Endothelial cell of umbilical vein (primary cell): ENCODE measurements around the gene CD47. TPM values are rescaled to one million over a fixed set of nuclear protein-coding genes. Genes with fewer than 3 reads are reported as not detected.

Source experiments
- BruUV-seq: library from RNA; stranded (reverse); fragments of 400-500 nt; replicated peaks from 2 replicates; lab custom pipeline; 2021; lab: Mats Ljungman, UMichigan
- CTCF ChIA-PET: fragments of 300-600, 350-600 bp; sonication (Branson Sonifier 250); formaldehyde crosslinking; loops from one replicate; lab custom pipeline; 2021; ENCODE audit warnings: antibody characterized with exemption, inconsistent platforms; lab: Charles Lee
- POLR2A ChIA-PET: fragments of 300-600, 350-600 bp; sonication (Branson Sonifier 250); formaldehyde crosslinking; loops from one replicate; lab custom pipeline; 2021; ENCODE audit warnings: antibody characterized with exemption, inconsistent platforms; lab: Charles Lee
- DNase-seq: peaks from one replicate; pipeline ENCODE4 v3.0.0-alpha.2; 2011; ENCODE audit warnings: low read depth, low spot score
- FAIRE-seq: peaks from 2 replicates; lab custom pipeline; 2011; peaks lifted over from hg19 to GRCh38; lab: Jason Lieb, UNC
- H2AFZ ChIP-seq: 2 replicates; pipeline ENCODE4 v1.6.0; 2012; ENCODE audit warnings: low read depth, low read length, control low read depth, inconsistent platforms
- H3K27ac ChIP-seq: 2 replicates; pipeline ENCODE4 v1.5.1; 2011; ENCODE audit warnings: low read depth, mild to moderate bottlenecking, control low read depth, low read length, moderate library complexity; ENCODE audit not compliant: insufficient read depth
- H3K27me3 ChIP-seq, 2 experiments: 2 replicates each; pipeline versions ENCODE4 v1.6.0 to v1.6.1; 2011; ENCODE audit warnings: low read length in 2 of 2, mixed read lengths in 1 of 2; ENCODE audit not compliant: control insufficient read depth in 2 of 2, insufficient read depth in 2 of 2
- H3K36me3 ChIP-seq, 2 experiments: 2 replicates in 1 of 2; 3 replicates in 1 of 2; pipeline ENCODE4 v1.5.1; 2011; ENCODE audit warnings: low read length in 2 of 2, mild to moderate bottlenecking in 1 of 2, moderate library complexity in 1 of 2; ENCODE audit not compliant: control insufficient read depth in 2 of 2, insufficient read depth in 2 of 2; ENCODE audit errors: extremely low read depth in 1 of 2
- H3K4me1 ChIP-seq: 3 replicates; pipeline ENCODE4 v1.5.1; 2011; ENCODE audit warnings: mild to moderate bottlenecking, low read length; ENCODE audit not compliant: control insufficient read depth, insufficient read depth; ENCODE audit errors: extremely low read depth
- H3K4me2 ChIP-seq: 2 replicates; pipeline ENCODE4 v1.6.1; 2011; ENCODE audit warnings: low read length, control low read depth, mixed read lengths; ENCODE audit not compliant: insufficient read depth
- H3K4me3 ChIP-seq, 3 experiments: fragments of 200-600 bp in 1 of 3; sonication (generic), shearing (Covaris generic) in 1 of 3; replicated peaks in 1 of 3; 2 replicates each; pipeline ENCODE4 v1.5.1; 2011 to 2016; ENCODE audit warnings: control low read depth in 3 of 3, low read length in 3 of 3, mild to moderate bottlenecking in 2 of 3, inconsistent platforms in 1 of 3, low read depth in 1 of 3, moderate library complexity in 1 of 3; ENCODE audit not compliant: insufficient read depth in 1 of 3
- H3K79me2 ChIP-seq: 2 replicates; pipeline ENCODE4 v1.6.0; 2012; ENCODE audit warnings: low read length, inconsistent platforms; ENCODE audit not compliant: control insufficient read depth, insufficient read depth
- H3K9ac ChIP-seq: replicated peaks from 2 replicates; pipeline ENCODE3; 2011; ENCODE audit warnings: low read length, control low read depth; ENCODE audit not compliant: insufficient read depth; ENCODE audit errors: extremely low read depth
- H3K9me1 ChIP-seq: replicated peaks from 3 replicates; pipeline ENCODE4 v1.6.0; 2011; ENCODE audit warnings: mild to moderate bottlenecking, low read length; ENCODE audit not compliant: control insufficient read depth, insufficient read depth; ENCODE audit errors: extremely low read depth
- H3K9me3 ChIP-seq: replicated peaks from 2 replicates; pipeline ENCODE4 v1.5.1; 2012; ENCODE audit warnings: low read length, inconsistent platforms; ENCODE audit not compliant: control insufficient read depth, insufficient read depth
- H4K20me1 ChIP-seq: replicated peaks from 2 replicates; pipeline ENCODE3; 2011; ENCODE audit warnings: mild to moderate bottlenecking, low read length; ENCODE audit not compliant: control insufficient read depth, insufficient read depth; ENCODE audit errors: extremely low read depth
- CTCF ChIP-seq, 2 donors: IDR thresholded peaks; 1 replicate in 1 of 2; 2 replicates in 1 of 2; pipeline ENCODE4 v1.5.1; 2011; ENCODE audit warnings: low read length in 2 of 2, mild to moderate bottlenecking in 2 of 2, moderate library complexity in 2 of 2, control low read depth in 1 of 2, inconsistent platforms in 1 of 2, low read depth in 1 of 2; ENCODE audit not compliant: insufficient read depth in 1 of 2; ENCODE audit errors: extremely low read depth in 1 of 2
- EZH2 ChIP-seq: IDR thresholded peaks from 2 replicates; pipeline ENCODE4 v1.6.1; 2012; ENCODE audit warnings: borderline replicate concordance, low read depth, mild to moderate bottlenecking, moderate library complexity, low read length, inconsistent platforms; ENCODE audit not compliant: severe bottlenecking
- FOS ChIP-seq: IDR thresholded peaks from 2 replicates; pipeline ENCODE4 v1.6.1; 2011; ENCODE audit warnings: mild to moderate bottlenecking, low read length, moderate library complexity, borderline replicate concordance; ENCODE audit not compliant: insufficient read depth
- GATA2 ChIP-seq: IDR thresholded peaks from 2 replicates; pipeline ENCODE4 v1.7.0; 2011; ENCODE audit warnings: low read depth, mild to moderate bottlenecking, moderate library complexity, mixed read lengths, low read length; ENCODE audit not compliant: insufficient read length, insufficient read depth
- JUN ChIP-seq: IDR thresholded peaks from 2 replicates; pipeline ENCODE4 v1.6.1; 2011; ENCODE audit warnings: borderline replicate concordance, low read depth; ENCODE audit not compliant: insufficient read length, insufficient read depth
- MAX ChIP-seq: IDR thresholded peaks from 2 replicates; pipeline ENCODE4 v1.6.1; 2011; ENCODE audit not compliant: insufficient read depth, insufficient read length
- MYC ChIP-seq: IDR thresholded peaks from one replicate; pipeline ENCODE4 v1.6.1; 2011; ENCODE audit warnings: mild to moderate bottlenecking, low read depth, low read length
- POLR2A ChIP-seq: IDR thresholded peaks from 2 replicates; pipeline ENCODE4 v1.6.1; 2012; ENCODE audit warnings: low read depth, mild to moderate bottlenecking, control low read depth, low read length
- POLR2AphosphoS5 ChIP-seq: IDR thresholded peaks from 2 replicates; pipeline ENCODE4 v1.6.1; 2012; ENCODE audit warnings: low read depth, mild to moderate bottlenecking, control low read depth, low read length, moderate library complexity; ENCODE audit not compliant: insufficient read depth
- dilution Hi-C: fragments of 300-500 bp; cut with MboI; formaldehyde crosslinking; loops from one replicate; pipeline ENCODE4 v1.15.0; 2019; ENCODE audit warnings: low sequenced_read_pairs; ENCODE audit not compliant: extremely low pct_ligation_motif_present
- intact Hi-C: fragments of 100-400 bp; cut with micrococcal nuclease; formaldehyde crosslinking; loops from one replicate; pipeline ENCODE4 v1.10.0; 2022
- polyA plus RNA-seq, 4 experiments: library from polyadenylated mRNA; depleted of rRNA in 3 of 4; stranded (reverse) in 3 of 4; unstranded in 1 of 4; fragments of >200 nt; gene quantifications; 2 replicates each; pipeline versions ENCODE4 v1.2.1 to v1.2.3, GENCODE V29; 2011 to 2012; ENCODE audit warnings: missing spikeins in 1 of 4
- total RNA-seq: library from RNA; stranded (reverse); gene quantifications from 2 replicates; pipeline ENCODE4 v1.2.3, GENCODE V29; 2021

CD47 gene
- total and polyA plus RNA-seq, 2 donors (not counting 3 experiments of a cell fraction or from before 2014, with no cell fraction given): 29.3 to 32.2 TPM

GRCh38 chr3:108053483-108053882 lies 37.3 kb downstream of the CD47 start:
- no peaks in the 10 kb centered on the region for H3K79me2 ChIP-seq
- H3K27me3 ChIP-seq: no peaks in the 10 kb centered on the region
- POLR2A ChIA-PET: no interaction called here
- TF ChIP-seq EZH2: no peak
- no peak for TF ChIP-seq POLR2A
- TF ChIP-seq MYC: no peak
- no peak for TF ChIP-seq GATA2
- TF ChIP-seq JUN: no peak
- no peak for TF ChIP-seq MAX
- no peak for TF ChIP-seq POLR2AphosphoS5
- no peak for TF ChIP-seq FOS
- TF ChIP-seq CTCF (IDR thresholded peaks at IDR 0.05; ENCODE audit: extremely low read depth in 1 of 2, insufficient read depth in 1 of 2, low read depth in 1 of 2, low read length in 2 of 2): no peak
- no peaks in the 10 kb centered on the region for H4K20me1 ChIP-seq
- FAIRE-seq (no peak), DNase-seq (no peak)
- H3K9me3 ChIP-seq: no peaks in the 10 kb centered on the region
- dilution Hi-C loops (no loop called here), intact Hi-C loops (no loop called here)
- CTCF ChIA-PET: interaction anchor here (0.8 to 1.2 kb wide), 3 partner anchors 16 to 126 kb away, joined by 3 to 7 read pairs (median 3); no protein-coding TSS in a partner anchor
- H3K36me3 ChIP-seq: peaks cover 0 to 4% of the 10 kb centered on the region in 2 experiments
- no peaks in the 10 kb centered on the region for H3K9me1 ChIP-seq
- H3K4me2 ChIP-seq: no peak overlapping the region
- no peak overlapping the region for H3K27ac ChIP-seq
- BruUV-seq: no TSS peak
- H2AFZ ChIP-seq: no peak overlapping the region
- no peak overlapping the region for H3K4me3 ChIP-seq
- H3K9ac ChIP-seq: no peak overlapping the region
- no peaks in the 10 kb centered on the region for H3K4me1 ChIP-seq
